BLaER1 treated with 17β-estradiol and CSF1 and Interleukin-3, amounts not matched to agents 10 nM and 100 nM (cell line): ENCODE data around the gene GSN.

Source experiments
- H3K27ac ChIP-seq, 11 experiments: shearing (Covaris generic); formaldehyde crosslinking; 2 replicates each; pipeline ENCODE4 v1.8.1; 2022
- H3K27me3 ChIP-seq, 11 experiments: shearing (Covaris generic); formaldehyde crosslinking; 2 replicates each; pipeline ENCODE4 v1.8.1; 2022
- H3K36me3 ChIP-seq, 11 experiments: shearing (Covaris generic); formaldehyde crosslinking; 2 replicates each; pipeline ENCODE4 v1.8.1; 2022
- H3K4me1 ChIP-seq, 10 experiments: shearing (Covaris generic); formaldehyde crosslinking; 2 replicates each; pipeline ENCODE4 v1.8.1; 2022
- H3K4me2 ChIP-seq, 11 experiments: shearing (Covaris generic); formaldehyde crosslinking; 2 replicates each; pipeline ENCODE4 v1.8.1; 2022
- H3K4me3 ChIP-seq, 10 experiments: shearing (Covaris generic); formaldehyde crosslinking; 2 replicates each; pipeline ENCODE4 v1.8.1; 2022
- H3K9ac ChIP-seq, 11 experiments: shearing (Covaris generic); formaldehyde crosslinking; 2 replicates each; pipeline ENCODE4 v1.8.1; 2022
- H3K9me3 ChIP-seq, 11 experiments: shearing (Covaris generic); formaldehyde crosslinking; replicated peaks in 1 of 11; 2 replicates each; pipeline ENCODE4 v1.8.1; 2022
- H4K20me1 ChIP-seq, 11 experiments: shearing (Covaris generic); formaldehyde crosslinking; 2 replicates each; pipeline ENCODE4 v1.8.1; 2022
- Cebpa-rat ChIP-seq, 11 experiments: shearing (Covaris generic); IDR thresholded peaks; 2 replicates each; pipeline ENCODE4 v1.8.1; 2022

Gene GSN

GRCh38 chr9:121371495-121372061, 103.6 kb downstream of the GSN start:
- Histone ChIP-seq H3K36me3 (no peaks in the 10 kb centered on the region), H4K20me1 (no peaks in the 10 kb centered on the region), H3K27me3 (peaks cover 20 to 38% (median 34%) of the 10 kb centered on the region in 11 experiments), H3K4me3 (no peak overlapping the region), H3K9ac (no peak overlapping the region), H3K4me2 (peak overlapping the region in 4 of 11 experiments; percentile 26 to 49 (median 39); a peak in 2 of 22 replicates), H3K4me1 (peaks cover 11 to 36% (median 24%) of the 10 kb centered on the region in 10 experiments), H3K27ac (no peak overlapping the region), H3K9me3 (peaks cover 5 to 21% (median 14%) of the 10 kb centered on the region in 11 experiments; a peak in 19 of 22 replicates)
- no peak for TF ChIP-seq Cebpa-rat (IDR thresholded peaks at IDR 0.05)

GRCh38 chr9:121372239-121373010, 104.5 kb downstream of the GSN start:
- no peak overlapping the region for H3K27ac ChIP-seq
- H3K36me3 ChIP-seq: no peaks in the 10 kb centered on the region
- peak overlapping the region in 10 of 11 experiments; percentile 8 to 61 (median 28); a peak in 15 of 22 replicates for H3K4me2 ChIP-seq
- H3K9me3 ChIP-seq: peaks cover 5 to 21% (median 14%) of the 10 kb centered on the region in 11 experiments; a peak in 19 of 22 replicates
- peak in 2 of 11 experiments; percentile 38 to 64; a peak in 2 of 22 replicates for TF ChIP-seq Cebpa-rat (IDR thresholded peaks at IDR 0.05)
- H3K27me3 ChIP-seq: peaks cover 20 to 38% (median 32%) of the 10 kb centered on the region in 11 experiments
- no peak overlapping the region for H3K9ac ChIP-seq
- H3K4me1 ChIP-seq: peaks cover 11 to 35% (median 24%) of the 10 kb centered on the region in 10 experiments
- no peaks in the 10 kb centered on the region for H4K20me1 ChIP-seq
- H3K4me3 ChIP-seq: no peak overlapping the region

- Histone ChIP-seq H4K20me1 (no peaks in the 10 kb centered on the region), H3K4me2 (peak overlapping the region in 8 of 11 experiments; percentile 12 to 61 (median 31); a peak in 12 of 22 replicates), H3K4me3 (no peak overlapping the region), H3K27me3 (peaks cover 20 to 30% (median 25%) of the 10 kb centered on the region in 11 experiments), H3K36me3 (no peaks in the 10 kb centered on the region), H3K9ac (no peak overlapping the region), H3K27ac (no peak overlapping the region), H3K4me1 (peaks cover 11 to 27% (median 23%) of the 10 kb centered on the region in 10 experiments), H3K9me3 (peaks cover 9 to 21% (median 17%) of the 10 kb centered on the region in 11 experiments; a peak in 20 of 22 replicates)
- TF ChIP-seq Cebpa-rat (IDR thresholded peaks at IDR 0.05): no peak
These were observed 105.2 kb downstream of the GSN start for GRCh38 chr9:121373011-121373729.

- TF ChIP-seq Cebpa-rat (IDR thresholded peaks at IDR 0.05): no peak
- no peaks in the 10 kb centered on the region for H3K36me3 ChIP-seq
- H4K20me1 ChIP-seq: no peaks in the 10 kb centered on the region
- H3K9me3 ChIP-seq: peaks cover 0 to 8% (median 4%) of the 10 kb centered on the region in 11 experiments; a peak in 8 of 22 replicates
- no peak overlapping the region for H3K4me2 ChIP-seq
- peaks cover 0 to 15% (median 11%) of the 10 kb centered on the region in 10 experiments; a peak in 17 of 20 replicates for H3K4me1 ChIP-seq
- no peak overlapping the region for H3K9ac ChIP-seq
- H3K4me3 ChIP-seq: no peak overlapping the region
- no peaks in the 10 kb centered on the region for H3K27me3 ChIP-seq
- H3K27ac ChIP-seq: no peak overlapping the region
These were observed 108.4 kb downstream of the GSN start for GRCh38 chr9:121376214-121376830.

- H3K27ac ChIP-seq: no peak overlapping the region
- no peak overlapping the region for H3K4me3 ChIP-seq
- no peaks in the 10 kb centered on the region for H3K27me3 ChIP-seq
- no peak overlapping the region for H3K9ac ChIP-seq
- H3K4me1 ChIP-seq: no peaks in the 10 kb centered on the region
- H4K20me1 ChIP-seq: no peaks in the 10 kb centered on the region
- no peaks in the 10 kb centered on the region for H3K36me3 ChIP-seq
- H3K4me2 ChIP-seq: no peak overlapping the region
- peaks cover 0 to 8% (median 4%) of the 10 kb centered on the region in 11 experiments; a peak in 8 of 22 replicates for H3K9me3 ChIP-seq
- TF ChIP-seq Cebpa-rat (IDR thresholded peaks at IDR 0.05): no peak
These were observed 112.9 kb downstream of the GSN start for GRCh38 chr9:121380846-121381245.
